Psoas muscle (tissue), 8 donors: ENCODE data around the gene GPR33. TPM values are rescaled to one million over a fixed set of nuclear protein-coding genes. Genes with fewer than 3 reads are reported as not detected.

ENCODE experiments used
- ATAC-seq, 4 donors: fragments of 200-7000 bp; cut with Tn5 transposase; one replicate each; pipeline ENCODE4 v1.9.1; 2020; ENCODE audit warnings: moderate library complexity in 3 of 4, mild to moderate bottlenecking in 2 of 4
- DNase-seq, 2 donors: peaks; one replicate each; pipeline ENCODE4 v3.0.0-alpha.2; 2020
- H3K27ac ChIP-seq: fragments of 200-600 bp; one replicate; pipeline ENCODE4 v1.8.0; 2022
- H3K27me3 ChIP-seq, 3 donors: fragments of 200-600 bp in 1 of 3; one replicate each; pipeline versions ENCODE4 v1.6.1 to v1.8.0; 2013 to 2022; ENCODE audit warnings: low read length in 2 of 3, mild to moderate bottlenecking in 2 of 3, moderate library complexity in 1 of 3; ENCODE audit not compliant: insufficient read depth in 3 of 3
- H3K36me3 ChIP-seq, 2 donors: fragments of 200-600 bp in 1 of 2; one replicate each; pipeline versions ENCODE4 v1.6.1 to v1.8.0; 2013 to 2022; ENCODE audit warnings: low read depth in 1 of 2, mild to moderate bottlenecking in 1 of 2, moderate library complexity in 1 of 2; ENCODE audit not compliant: insufficient read depth in 1 of 2
- H3K4me1 ChIP-seq: fragments of 200-600 bp; one replicate; pipeline ENCODE4 v1.8.0; 2022
- H3K4me3 ChIP-seq: fragments of 200-600 bp; one replicate; pipeline ENCODE4 v1.8.0; 2022; ENCODE audit warnings: mild to moderate bottlenecking
- H3K9me3 ChIP-seq: fragments of 200-600 bp; one replicate; pipeline ENCODE4 v1.8.0; 2022
- CTCF ChIP-seq: fragments of 200-600 bp; IDR thresholded peaks from one replicate; pipeline ENCODE4 v1.8.0; 2022; ENCODE audit warnings: antibody characterized with exemption
- WGBS, 3 donors: extraction: QIAGEN DNeasy Blood & Tissue Kit; methylation state at CpG; one replicate each; pipeline versions ENCODE4 v1.1.6 to v1.1.7; 2013; 5-methylcytosine and 5-hydroxymethylcytosine counted together
- intact Hi-C, 2 donors: fragments of 100-400 bp; cut with DNase I; formaldehyde crosslinking; loops; one replicate each; pipeline versions ENCODE4 v1.11.0 to v1.14.2; 2022
- polyA plus RNA-seq, 3 donors: library from polyadenylated mRNA; stranded (reverse); fragments of 200-250 nt; gene quantifications; one replicate each; pipeline ENCODE4 v1.2.3, GENCODE V29; 2013
- total RNA-seq, 4 donors: library from RNA; stranded (reverse); fragmentation: NEBNext Ultra II Directional in 2 of 4; extraction: Animal tissue kit (Norgen Biotek cat#: 25700) in 2 of 4; gene quantifications; one replicate each; pipeline versions ENCODE4 v1.2.1 to v1.2.4, GENCODE V29; 2021 to 2023
- donor health status: healthy with polysubstance abuse.
- donor health status: DM: no; HTN: no; CAD: no; lungs with moderate emphysema.
- donor health status: Bipolar disorder and iron deficiency.
- donor health status: healthy.
- donor health status: DM: yes; HTN: yes; CAD: no.
- donor health status: DM: no; HTN: no; CAD: no.
- donor health status: DM: no; HTN: no; CAD: no.
- donor health status: DM: yes; HTN: yes; CAD: no.

Gene GPR33
- total and polyA plus RNA-seq, 7 donors: not detected

GRCh38 chr14:31527546-31527945, 39.7 kb upstream of the GPR33 start:
- Histone ChIP-seq H3K4me1 (no peaks in the 10 kb centered on the region), H3K27me3 (no peaks in the 10 kb centered on the region), H3K9me3 (no peaks in the 10 kb centered on the region), H3K27ac (no peak overlapping the region), H3K4me3 (no peak overlapping the region), H3K36me3 (no peaks in the 10 kb centered on the region)
- no peak for ATAC-seq
- WGBS, 3 donors: 87 to 90% (median 88%) methylated on average over 8 of the region's 8 CpGs
- DNase-seq: no peak
- TF ChIP-seq CTCF: no peak
- intact Hi-C loops: no loop called here

- no peak for TF ChIP-seq CTCF
- DNase-seq (no peak), ATAC-seq (no peak)
- intact Hi-C loops: no loop called here
- no peak overlapping the region for H3K27ac ChIP-seq
- no peaks in the 10 kb centered on the region for H3K36me3 ChIP-seq
- no peak overlapping the region for H3K4me3 ChIP-seq
- H3K27me3 ChIP-seq: no peaks in the 10 kb centered on the region
- 94 to 97% (median 96%) methylated on average over 25 to 33 of the region's 33 CpGs for WGBS, 3 donors
- H3K9me3 ChIP-seq: no peaks in the 10 kb centered on the region
- H3K4me1 ChIP-seq: no peaks in the 10 kb centered on the region
Observed at GRCh38 chr14:31527087-31527486, 39.2 kb upstream of the GPR33 start.

DNA sequence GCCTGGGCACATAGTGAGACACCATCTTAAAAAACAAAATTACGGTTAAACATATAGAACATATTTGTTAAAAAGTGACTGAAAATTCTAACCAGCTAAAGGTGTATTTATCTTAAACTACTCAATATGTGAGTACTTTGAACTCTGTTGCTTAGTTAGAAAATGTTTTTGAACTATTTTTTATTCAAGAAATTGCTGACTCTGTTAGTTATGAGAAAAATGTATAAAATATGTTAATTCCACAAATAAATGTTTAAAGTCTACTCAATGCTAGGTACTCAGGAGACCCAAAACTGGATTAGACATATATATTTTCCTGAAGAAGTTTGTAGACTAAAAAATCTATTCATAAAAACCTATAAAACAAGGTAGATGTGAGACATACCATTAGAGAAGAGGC, 23.0 kb upstream of the GPR33 start:
- intact Hi-C loops: loop anchor here in 1 of 2 donors (2.0 to 10.0 kb wide), 3 partner anchors 564 to 958 kb away; partner anchors contain the start of gene ARHGAP5
- Histone ChIP-seq H3K27ac (no peak overlapping the region), H3K4me1 (no peaks in the 10 kb centered on the region), H3K27me3 (no peaks in the 10 kb centered on the region), H3K4me3 (no peak overlapping the region), H3K9me3 (no peaks in the 10 kb centered on the region), H3K36me3 (no peaks in the 10 kb centered on the region)
- no peak for DNase-seq
- WGBS, 3 donors: 100% methylated on average over 1 of the region's 1 CpG
- TF ChIP-seq CTCF: no peak
- ATAC-seq: no peak

DNA sequence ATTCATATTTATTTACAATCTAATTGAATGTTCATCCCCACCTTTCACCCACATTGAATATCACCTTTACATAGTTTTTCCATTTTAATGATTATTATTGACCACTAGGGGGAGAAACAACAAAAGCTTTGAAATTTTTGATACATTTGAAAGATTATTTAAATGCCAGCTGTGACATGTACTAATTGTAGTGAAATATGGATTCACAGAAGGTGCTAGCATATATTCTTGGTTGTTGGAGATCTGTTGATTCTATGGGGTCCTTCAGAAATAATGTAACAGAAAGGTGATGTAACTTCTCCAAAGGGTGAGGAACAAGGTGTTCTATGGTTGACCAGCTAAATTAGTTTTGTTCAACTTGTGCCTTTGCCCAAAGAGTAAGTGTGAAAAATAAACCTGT, 22.4 kb upstream of the GPR33 start:
- no peak for DNase-seq
- intact Hi-C loops: loop anchor here in 1 of 2 donors (2.0 to 10.0 kb wide), 3 partner anchors 565 to 959 kb away; partner anchors contain the start of gene ARHGAP5

More for the DNA sequence above, 22.4 kb upstream of the GPR33 start:
- no peak overlapping the region for H3K27ac ChIP-seq
- TF ChIP-seq CTCF: peak; percentile 70
- no peaks in the 10 kb centered on the region for H3K9me3 ChIP-seq
- H3K36me3 ChIP-seq: no peaks in the 10 kb centered on the region
- H3K27me3 ChIP-seq: no peaks in the 10 kb centered on the region
- H3K4me3 ChIP-seq: no peak overlapping the region
- no peak for ATAC-seq
- H3K4me1 ChIP-seq: no peaks in the 10 kb centered on the region
